ENCODE measurements around the gene EXOG.

EXOG gene

GRCh38 chr3:38474928-38475605 lies 21.1 kb upstream of the EXOG start:
- DNase-seq = no peak

- no peak for DNase-seq
These were observed 20.4 kb upstream of the EXOG start for GRCh38 chr3:38475716-38476115.

DNA sequence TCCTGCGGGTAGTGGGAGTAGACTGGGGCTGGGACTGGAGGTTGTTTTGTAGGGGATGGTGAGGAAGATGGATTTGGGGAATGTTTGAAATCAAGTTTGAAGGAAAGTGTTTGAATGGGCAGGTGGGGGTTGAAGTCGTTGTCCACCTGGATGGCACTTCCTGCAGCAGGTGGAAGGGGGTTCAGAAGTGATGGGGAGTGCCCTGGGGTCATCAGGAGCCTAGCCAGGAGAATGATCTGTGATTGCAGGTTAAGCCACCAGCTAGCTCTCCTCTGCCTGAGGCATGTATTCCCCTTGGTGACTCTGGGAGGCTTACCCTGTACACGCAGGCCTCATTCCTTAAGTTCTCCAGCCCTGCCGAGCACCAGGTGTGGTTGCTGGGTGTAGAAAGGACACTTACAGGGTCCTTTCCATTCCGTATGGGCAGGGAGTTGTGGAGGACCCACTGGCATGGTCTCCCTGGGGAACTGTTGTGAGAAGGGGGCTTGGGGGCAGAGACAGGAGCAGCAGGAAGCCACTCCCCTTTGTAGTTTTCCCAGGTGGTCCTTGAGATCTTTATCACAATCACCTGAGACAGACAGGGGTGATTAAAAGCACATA lies 19.9 kb upstream of the EXOG start:
- no peak for DNase-seq

DNA sequence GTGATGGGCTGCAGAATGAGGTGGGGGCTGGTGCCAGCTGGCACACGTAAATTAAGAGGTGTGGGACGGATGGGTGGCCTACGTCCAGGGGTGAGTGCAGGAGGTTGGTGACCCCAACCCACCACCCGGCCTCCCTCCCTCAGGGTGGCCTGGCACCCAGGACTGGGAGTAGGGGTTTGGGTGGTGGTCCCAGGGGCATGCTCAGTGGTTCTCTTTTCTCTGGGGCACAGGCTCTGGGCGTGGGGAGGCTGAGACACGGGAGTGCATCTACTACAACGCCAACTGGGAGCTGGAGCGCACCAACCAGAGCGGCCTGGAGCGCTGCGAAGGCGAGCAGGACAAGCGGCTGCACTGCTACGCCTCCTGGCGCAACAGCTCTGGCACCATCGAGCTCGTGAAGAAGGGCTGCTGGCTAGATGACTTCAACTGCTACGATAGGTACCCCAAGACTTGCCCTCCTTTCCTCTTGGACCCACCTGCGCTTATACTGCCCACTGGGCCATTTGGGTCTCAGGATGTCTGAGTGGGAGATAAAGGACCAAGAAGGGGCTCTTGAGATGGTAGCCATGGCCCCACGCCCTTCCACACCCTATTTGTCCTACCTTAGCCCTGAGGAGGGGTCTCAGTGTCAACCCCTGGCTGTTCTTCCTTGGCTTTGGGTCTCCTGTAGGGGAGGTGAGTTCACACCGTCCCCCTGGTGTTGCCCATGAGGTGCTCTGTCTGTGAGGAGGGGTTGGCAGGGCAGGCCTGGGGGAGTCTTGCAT lies 18.9 kb upstream of the EXOG start:
- DNase-seq = no peak

DNA sequence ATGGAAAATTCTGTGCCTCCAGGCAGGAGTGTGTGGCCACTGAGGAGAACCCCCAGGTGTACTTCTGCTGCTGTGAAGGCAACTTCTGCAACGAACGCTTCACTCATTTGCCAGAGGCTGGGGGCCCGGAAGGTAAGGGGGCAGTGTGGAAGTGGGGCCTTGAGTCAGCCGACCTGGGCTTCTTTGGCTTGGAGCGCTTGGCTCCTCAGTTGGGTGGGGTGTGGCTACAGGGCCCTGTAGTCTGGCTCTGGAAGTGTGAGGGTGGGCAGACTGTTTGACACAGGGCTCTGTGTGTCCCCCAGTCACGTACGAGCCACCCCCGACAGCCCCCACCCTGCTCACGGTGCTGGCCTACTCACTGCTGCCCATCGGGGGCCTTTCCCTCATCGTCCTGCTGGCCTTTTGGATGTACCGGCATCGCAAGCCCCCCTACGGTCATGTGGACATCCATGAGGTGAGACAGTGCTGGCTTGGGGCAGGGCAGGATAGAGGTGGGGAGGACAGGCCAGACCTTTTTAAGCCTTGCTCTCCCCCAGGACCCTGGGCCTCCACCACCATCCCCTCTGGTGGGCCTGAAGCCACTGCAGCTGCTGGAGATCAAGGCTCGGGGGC lies 18.2 kb upstream of the EXOG start:
- no peak for DNase-seq

DNA sequence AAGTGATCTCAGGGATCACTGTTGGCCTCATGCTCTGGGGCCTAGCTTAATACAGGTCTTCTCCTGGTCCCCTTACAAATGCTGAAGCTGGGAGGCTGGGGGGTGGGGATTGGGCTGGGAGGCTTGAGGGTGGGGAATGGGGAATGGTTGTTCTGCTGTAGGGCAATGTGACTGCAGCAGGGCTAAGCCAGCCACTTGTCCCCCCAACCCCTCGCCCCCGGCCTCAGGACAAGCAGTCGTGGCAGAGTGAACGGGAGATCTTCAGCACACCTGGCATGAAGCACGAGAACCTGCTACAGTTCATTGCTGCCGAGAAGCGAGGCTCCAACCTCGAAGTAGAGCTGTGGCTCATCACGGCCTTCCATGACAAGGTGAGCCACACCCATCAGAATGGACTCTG lies 17.2 kb upstream of the EXOG start:
- no peak for DNase-seq

- DNase-seq = no peak
These were observed 16.6 kb upstream of the EXOG start for GRCh38 chr3:38479431-38480092.

- DNase-seq = no peak
These were observed 16.1 kb upstream of the EXOG start for GRCh38 chr3:38480093-38480445.

- no peak for DNase-seq
These were observed 15.2 kb upstream of the EXOG start for GRCh38 chr3:38480930-38481329.

DNA sequence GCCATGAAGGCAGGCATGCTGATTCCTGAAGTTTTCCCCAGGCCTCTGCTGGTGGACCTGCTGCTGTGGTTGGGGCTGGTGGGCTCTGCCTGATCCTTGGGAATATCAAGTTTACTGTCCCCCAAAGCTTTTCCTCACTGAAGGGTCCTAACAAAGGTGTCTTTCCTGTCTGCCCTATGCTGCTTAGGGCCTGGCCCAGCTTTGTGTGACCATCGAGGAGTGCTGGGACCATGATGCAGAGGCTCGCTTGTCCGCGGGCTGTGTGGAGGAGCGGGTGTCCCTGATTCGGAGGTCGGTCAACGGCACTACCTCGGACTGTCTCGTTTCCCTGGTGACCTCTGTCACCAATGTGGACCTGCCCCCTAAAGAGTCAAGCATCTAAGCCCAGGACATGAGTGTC lies 13.2 kb upstream of the EXOG start:
- no peak for DNase-seq

GRCh38 chr3:38487323-38487722 lies 8.8 kb upstream of the EXOG start:
- DNase-seq = no peak

DNA sequence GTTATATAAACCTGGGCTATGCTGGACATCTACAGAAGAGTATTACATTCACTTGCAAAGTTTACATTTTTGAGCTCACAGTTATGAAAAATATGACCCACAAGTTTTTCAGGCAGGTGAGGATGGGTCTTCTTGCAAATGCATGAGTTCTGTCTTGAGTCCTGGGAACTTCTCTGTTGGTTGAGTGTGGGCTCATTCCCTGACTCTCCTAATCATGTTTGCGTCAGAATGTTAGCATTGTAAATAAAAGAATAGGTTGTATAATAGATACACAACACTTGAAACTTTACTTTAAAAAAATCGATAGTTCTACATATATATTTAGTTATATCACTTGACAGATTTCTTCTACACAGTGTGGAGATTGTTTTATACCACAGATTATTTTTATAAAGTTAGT lies 7.2 kb upstream of the EXOG start:
- no peak for DNase-seq

GRCh38 chr3:38489766-38490165 lies 6.4 kb upstream of the EXOG start:
- DNase-seq = no peak

DNA sequence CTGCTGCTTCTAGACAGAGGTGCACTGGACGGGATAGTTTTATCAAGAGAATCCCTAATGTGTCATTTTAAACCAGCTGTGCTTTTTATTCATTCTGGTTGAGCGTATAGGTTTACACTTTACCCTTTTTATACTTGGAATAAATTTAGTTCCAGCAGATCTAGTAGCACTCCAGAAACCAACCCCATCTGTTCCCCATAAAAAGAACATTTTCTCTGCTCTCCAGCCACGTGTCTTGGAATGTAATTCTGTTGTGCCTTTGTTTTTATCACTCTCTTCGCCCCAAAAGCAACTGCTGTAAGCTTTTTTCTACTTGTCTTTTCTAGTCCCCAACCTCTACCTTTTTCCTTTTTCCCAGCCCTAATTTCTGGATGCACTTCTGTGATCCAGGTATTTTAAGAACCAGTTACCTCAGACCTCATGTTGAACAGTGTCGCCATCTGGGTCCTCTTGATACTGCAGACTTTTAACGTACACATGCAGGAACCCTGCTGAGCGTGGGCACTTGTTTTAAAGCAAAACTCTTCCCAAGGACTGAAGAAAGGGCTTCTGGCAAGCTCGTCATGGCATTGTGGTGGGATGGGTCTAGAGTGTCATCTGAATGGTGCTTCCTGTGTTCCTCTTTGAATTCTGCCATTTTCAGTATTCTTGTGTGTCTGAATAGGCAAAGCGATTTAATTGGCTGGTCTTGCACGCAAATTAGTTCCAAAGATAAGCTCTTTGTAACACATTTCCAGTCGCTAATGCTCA lies 5.7 kb upstream of the EXOG start:
- DNase-seq = no peak

GRCh38 chr3:38491215-38491614 lies 4.9 kb upstream of the EXOG start:
- DNase-seq = no peak

- DNase-seq = no peak
These were observed 3.1 kb upstream of the EXOG start for GRCh38 chr3:38493031-38493430.

GRCh38 chr3:38497031-38497430 lies 891 bp downstream of the EXOG start:
- no peak for DNase-seq

- DNase-seq = no peak
These were observed 4.7 kb downstream of the EXOG start for GRCh38 chr3:38500688-38501417.

DNA sequence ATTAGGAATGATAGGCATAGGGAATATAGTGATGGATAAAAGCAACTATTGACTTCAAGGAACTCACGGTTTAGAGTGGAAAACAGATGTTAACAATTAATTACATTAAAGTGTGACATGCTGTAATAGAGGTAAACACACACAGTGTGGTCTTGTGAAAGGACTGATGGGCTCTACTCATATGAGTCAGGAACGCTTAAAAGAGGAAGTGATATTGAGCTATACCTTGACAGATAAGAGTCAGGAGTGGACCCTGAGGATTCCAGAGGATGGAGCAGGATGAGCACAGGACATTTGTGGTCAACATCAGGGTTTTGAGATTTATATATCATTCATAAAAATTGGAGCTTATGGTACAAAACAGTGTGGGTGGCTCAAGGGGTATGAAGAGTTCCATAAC lies 11.0 kb downstream of the EXOG start:
- no peak for DNase-seq

GRCh38 chr3:38509732-38510131 lies 13.6 kb downstream of the EXOG start:
- no peak for DNase-seq

GRCh38 chr3:38510631-38511030 lies 14.5 kb downstream of the EXOG start:
- no peak for DNase-seq

DNA sequence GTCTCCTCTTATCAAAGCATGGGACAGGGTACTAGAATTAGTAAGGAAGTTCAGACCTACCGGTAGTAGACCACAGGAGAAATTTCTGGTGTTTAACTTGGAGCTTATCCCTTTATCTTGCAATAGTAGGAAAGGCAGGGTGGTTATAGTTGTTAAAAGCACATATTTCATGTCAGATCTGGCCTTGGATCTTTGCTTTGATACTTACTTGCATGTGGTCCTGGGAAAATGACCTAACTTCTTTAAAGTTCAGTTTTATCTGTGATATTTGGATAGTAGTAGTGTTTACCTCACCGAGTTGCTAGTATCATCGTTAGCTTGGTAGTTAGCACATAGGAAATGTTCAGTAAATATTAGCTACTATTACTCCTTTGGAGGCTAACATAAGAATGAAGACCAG lies 15.4 kb downstream of the EXOG start:
- no peak for DNase-seq

Data from KG1 (cell line).